ENCODE results near the gene GPRIN2.
"Not testable (repeated sequence)": the region's sequence is repeated elsewhere in the genome, so short reads cannot be mapped to it uniquely, and the experiment has no call there.

GPRIN2 gene

GRCh38 chr10:46537309-46537708 lies 19.1 kb downstream of the GPRIN2 start:
- no peak for DNase-seq (ENCODE audit: low read depth in 2 of 2)

DNA sequence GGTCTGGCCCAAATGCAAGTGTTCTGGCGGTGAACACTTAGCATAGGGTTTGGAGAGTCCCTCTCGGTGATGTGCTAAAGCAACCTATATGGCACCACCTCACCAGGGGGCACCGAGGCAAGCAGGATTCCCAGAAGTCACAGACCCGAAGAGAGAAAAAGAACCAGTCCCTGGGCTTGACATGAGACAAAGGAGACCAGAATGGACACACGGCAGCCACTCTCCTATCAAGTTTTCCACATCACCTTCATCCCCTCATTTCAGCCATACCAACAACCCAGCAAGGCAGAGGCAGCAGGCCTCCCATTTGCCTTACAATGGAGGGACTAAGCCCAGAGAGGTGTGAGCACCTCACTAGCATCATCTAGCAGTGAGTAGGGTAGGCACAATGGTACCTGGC lies 19.7 kb downstream of the GPRIN2 start:
- no peak for DNase-seq (ENCODE audit: low read depth in 2 of 2)

DNA sequence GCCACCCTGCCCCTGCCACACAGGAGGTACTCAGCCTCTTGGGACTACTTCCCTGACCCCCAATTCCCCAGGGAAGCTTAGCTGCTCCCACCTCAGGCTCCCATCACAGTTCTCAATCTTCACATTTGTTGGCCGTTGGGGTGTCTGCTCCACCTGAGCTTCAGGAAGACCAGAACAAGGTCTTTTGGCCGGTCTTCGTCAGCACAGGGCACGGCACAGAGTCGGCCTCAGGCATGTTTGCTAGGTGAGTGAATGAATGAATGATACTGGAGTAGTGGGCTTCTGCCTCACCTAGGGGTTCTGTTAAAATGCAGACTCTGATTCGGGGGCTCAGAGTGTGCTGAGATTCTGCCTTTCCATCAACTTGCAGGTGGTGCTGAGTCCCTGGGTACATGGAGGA lies 20.3 kb downstream of the GPRIN2 start:
- DNase-seq (ENCODE audit: low read depth in 2 of 2) = no peak

DNA sequence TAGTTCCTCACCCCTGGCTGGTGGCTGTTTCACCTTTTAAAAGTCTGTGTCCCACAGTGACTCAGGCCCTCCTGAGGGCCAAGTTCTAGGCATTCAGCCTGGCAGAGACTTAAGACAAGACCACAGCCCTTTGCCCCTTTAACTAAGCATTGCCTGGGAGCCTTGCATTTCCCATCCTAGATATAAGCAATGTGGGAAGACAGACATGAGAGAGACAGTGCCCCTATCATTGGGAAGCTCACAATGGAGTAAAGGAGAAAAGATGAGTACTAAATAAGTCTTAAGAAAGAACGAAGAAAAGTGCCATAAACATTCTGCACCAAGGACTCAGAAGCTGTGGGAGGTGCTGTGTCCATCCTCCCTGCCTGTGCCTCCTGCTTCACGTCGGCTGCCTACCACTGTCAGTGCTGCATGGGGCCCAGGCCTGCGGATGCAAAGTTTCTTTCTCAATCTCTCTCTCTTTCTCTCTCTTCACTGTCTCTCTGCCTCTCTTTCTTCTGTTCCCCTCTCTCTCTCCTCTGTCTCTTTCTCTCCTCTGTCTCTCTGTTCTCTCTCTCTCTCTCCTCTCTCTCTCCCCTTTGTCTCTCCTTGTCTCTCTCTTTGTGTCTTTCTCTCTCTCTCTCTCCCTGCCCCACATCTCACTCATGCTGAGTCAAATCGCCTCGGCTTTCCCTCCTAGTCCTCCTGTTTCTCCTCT lies 21.5 kb downstream of the GPRIN2 start:
- no peak for DNase-seq (ENCODE audit: low read depth in 2 of 2)

DNA sequence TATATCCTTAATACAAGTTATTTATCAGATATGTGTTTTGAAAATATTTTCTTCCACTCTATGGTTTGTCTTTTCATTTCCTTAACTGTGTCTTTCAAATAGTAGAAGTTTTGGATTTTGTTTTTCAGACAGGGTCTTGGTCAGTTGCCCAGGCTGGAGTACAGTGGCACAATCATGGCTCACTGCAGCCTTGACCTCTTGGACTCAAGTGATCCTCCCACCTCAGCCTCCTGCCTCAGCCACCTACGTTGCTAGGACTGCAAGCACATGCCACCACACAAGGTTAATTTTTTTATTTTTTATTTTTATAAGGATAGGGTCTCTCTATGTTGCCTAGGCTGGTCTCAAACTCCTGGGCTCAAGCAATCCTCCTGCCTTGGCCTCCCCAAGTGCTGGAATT lies 24.2 kb downstream of the GPRIN2 start:
- DNase-seq (ENCODE audit: low read depth in 2 of 2) = not testable (repeated sequence)

GRCh38 chr10:46530249-46531186 lies 25.9 kb downstream of the GPRIN2 start:
- DNase-seq (ENCODE audit: low read depth in 2 of 2) = no peak

GRCh38 chr10:46529742-46530141 lies 26.7 kb downstream of the GPRIN2 start:
- DNase-seq (ENCODE audit: low read depth in 2 of 2) = not testable (repeated sequence)

DNA sequence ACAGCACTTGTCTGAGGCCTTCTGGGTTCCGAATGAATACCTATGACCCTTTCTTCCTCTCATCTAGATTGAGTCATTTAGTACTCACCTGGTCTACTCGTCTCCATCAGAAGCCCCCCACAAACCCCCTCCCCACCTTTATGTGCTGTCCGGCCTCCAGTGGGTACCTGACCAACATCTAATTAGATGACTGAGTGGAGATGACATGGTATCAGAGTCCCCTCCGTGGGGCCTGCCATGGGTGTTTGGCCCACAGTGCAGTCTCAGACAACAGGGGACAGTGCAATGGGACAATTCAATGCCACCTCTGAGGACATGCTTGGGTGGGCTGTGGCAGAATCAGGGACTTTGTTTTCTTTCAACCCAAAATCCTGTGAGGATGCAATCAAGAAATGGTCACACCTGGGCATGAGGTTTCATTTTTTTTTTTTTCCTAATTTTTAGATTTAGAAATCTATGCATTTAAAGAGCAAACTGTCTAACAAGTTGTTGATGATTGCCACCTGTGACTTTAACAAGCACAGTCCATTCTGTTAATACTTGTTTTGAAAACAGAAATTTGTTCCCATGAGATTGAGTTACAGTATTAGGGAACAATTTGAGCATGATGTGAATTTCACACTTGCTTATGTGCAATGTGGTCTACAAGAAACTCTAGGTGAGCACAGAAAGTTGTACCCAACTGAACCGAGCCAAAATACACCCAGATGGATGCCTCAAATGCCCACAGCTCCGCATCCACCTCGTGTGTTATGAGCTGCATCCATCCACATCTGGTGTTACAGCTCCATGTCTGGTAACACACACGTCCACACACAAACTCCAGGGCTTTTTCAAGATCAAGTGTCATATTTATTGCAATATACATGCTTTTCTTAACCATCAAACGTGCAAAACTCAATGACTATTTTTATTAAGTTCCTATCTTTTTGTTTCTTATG lies 27.5 kb downstream of the GPRIN2 start:
- no peak for DNase-seq (ENCODE audit: low read depth in 2 of 2)

DNA sequence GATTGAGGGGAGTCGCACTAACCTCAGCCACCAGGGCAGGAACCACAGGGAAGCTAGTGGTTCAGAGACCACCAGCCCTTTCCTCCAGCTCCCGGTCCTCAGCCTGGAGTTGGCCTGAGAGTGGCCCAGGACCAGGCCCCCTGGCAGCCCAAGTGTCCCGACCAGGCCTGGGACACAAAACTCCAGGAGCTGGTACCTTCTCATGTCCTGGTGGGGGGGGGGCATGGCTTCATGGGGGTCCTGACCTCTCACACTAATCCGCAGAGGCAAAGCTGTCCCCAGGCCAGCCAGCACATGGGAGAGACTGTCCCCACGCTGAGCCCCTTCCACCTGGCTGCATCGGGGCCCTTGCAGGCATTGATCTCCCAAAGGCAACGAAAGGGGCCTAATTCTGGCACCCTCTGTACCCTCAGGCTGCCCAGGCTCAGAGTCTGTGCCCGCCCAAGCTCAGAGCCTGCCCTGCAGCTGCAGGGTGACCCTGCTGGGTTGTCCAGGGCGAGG lies 28.2 kb downstream of the GPRIN2 start:
- DNase-seq (ENCODE audit: low read depth in 2 of 2) = no peak

DNA sequence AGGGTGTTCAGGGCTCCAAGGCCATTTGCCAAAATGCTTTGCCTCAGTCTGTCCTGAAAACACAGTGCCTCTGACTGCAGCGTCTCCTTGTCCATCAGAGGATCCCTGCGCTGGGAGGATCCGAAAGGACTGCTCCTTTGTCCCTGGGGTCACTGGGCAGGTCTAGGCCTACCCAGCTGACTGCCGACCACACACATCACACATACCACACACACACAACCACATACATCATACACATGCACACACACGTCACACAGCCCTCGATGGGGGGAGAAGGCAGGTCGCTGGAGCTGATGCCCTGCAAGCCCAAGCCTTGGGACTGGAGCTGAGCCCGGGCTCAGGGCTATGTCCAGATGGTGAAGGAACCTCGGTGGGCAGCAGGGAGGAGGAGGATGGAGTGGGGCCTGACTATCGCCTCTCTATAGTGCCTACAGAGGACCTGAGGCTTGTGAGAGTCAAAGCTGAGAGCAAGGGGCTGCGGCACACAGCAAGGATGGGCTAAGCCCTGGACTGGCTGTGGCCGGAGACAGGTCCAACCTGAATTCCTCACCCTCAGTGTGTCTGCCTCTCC lies 29.1 kb downstream of the GPRIN2 start:
- no peak for DNase-seq (ENCODE audit: low read depth in 2 of 2)

DNA sequence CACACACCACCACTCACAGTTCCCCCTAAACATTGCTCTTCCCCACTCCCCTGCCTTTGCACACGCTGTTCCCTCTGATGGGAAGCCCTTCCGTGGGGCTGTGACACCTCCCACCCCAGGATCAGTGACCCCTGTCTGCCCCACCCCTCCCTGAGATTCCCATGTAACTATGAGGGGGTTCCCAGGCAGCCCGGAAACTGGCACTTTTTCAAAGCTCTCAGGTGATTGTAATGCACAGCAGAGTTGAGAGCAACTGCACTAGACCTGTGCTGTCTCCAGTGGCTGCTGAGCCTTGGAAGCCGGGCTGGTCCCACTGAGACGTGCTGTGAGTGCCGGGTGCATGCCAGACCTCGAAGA lies 29.8 kb downstream of the GPRIN2 start:
- no peak for DNase-seq (ENCODE audit: low read depth in 2 of 2)

GRCh38 chr10:46525824-46526681 lies 30.4 kb downstream of the GPRIN2 start:
- no peak for DNase-seq (ENCODE audit: low read depth in 2 of 2)

GRCh38 chr10:46525177-46525823 lies 31.2 kb downstream of the GPRIN2 start:
- DNase-seq (ENCODE audit: low read depth in 2 of 2) = no peak

DNA sequence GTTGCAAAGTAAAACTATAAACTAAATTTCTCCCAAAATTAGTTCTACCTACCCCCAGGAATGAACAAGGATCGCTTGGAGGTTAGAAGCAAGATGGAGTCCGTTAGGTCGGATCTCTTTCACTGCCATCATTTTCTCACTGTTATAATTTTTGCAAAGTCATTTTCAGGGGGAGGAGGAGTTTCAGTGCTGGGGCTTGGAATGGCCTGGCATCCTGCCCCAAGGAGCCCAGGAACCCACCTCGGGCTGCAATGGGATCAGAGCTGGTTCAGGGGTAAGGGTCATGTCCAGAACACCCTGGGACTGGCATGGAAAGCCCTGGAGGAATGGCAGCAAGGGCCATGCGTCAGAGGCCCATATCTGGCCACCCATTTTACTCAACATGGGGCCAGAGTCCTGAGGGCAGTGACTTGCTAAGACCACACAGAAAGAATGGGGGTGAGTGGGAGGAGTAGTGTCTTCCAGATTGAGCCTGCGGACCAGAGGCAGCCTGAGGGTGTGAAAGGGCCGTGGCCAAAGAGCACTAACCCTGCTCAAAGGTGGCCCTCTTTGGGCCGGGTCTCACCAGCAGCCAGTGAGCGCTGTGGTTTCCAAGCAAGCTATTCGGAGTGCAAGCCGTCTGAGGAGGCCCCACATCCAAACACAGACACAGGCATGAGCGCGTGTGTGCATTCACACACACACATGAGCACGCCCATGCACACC lies 31.8 kb downstream of the GPRIN2 start:
- no peak for DNase-seq (ENCODE audit: low read depth in 2 of 2)

GRCh38 chr10:46523962-46524471 lies 32.4 kb downstream of the GPRIN2 start:
- no peak for DNase-seq (ENCODE audit: low read depth in 2 of 2)

- DNase-seq (ENCODE audit: low read depth in 2 of 2) = no peak
These were observed 33.1 kb downstream of the GPRIN2 start for GRCh38 chr10:46523119-46523961.

GRCh38 chr10:46522295-46523118 lies 34.0 kb downstream of the GPRIN2 start:
- no peak for DNase-seq (ENCODE audit: low read depth in 2 of 2)

All from activated CD4-positive, alpha-beta T cell treated with anti-CD3 and anti-CD28 coated beads for 24 hours (primary cell).